Uterus (tissue), 4 donors: Measurements from ENCODE around the gene ADGRG7. TPM values are rescaled to one million over a fixed set of nuclear protein-coding genes. Genes with fewer than 3 reads are reported as not detected.
A peak's percentile ranks its signal among the peaks of the same experiment; 100 is the strongest.

Source experiments
- DNase-seq, 2 donors: peaks; one replicate each; pipeline ENCODE4 v3.0.0-alpha.2; 2019 to 2020
- H3K27ac ChIP-seq, 2 donors: fragments of 200-600 bp; sonication (generic); 1 replicate in 1 of 2; 2 replicates in 1 of 2; pipeline ENCODE4 v1.5.1; 2016 to 2018
- H3K27me3 ChIP-seq, 2 donors: fragments of 200-600 bp; sonication (generic); one replicate each; pipeline ENCODE4 v1.5.1; 2018 to 2019; ENCODE audit warnings: control low read depth in 1 of 2
- H3K36me3 ChIP-seq, 2 donors: fragments of 200-600 bp; sonication (generic); one replicate each; pipeline ENCODE4 v1.5.1; 2019; ENCODE audit warnings: control low read depth in 1 of 2
- H3K4me1 ChIP-seq, 2 donors: fragments of 200-600 bp; sonication (generic); one replicate each; pipeline ENCODE4 v1.5.1; 2018 to 2019; ENCODE audit warnings: control low read depth in 1 of 2
- H3K4me3 ChIP-seq, 2 donors: fragments of 200-600 bp; sonication (generic); 1 replicate in 1 of 2; 2 replicates in 1 of 2; pipeline ENCODE4 v1.5.1; 2018 to 2019; ENCODE audit warnings: mild to moderate bottlenecking in 1 of 2
- H3K9me3 ChIP-seq, 2 donors: fragments of 200-600 bp; sonication (generic); one replicate each; pipeline ENCODE4 v1.5.1; 2019; ENCODE audit warnings: control low read depth in 1 of 2
- POLR2A ChIP-seq, 2 donors: fragments of 450-650 bp; IDR thresholded peaks; one replicate each; pipeline ENCODE4 v1.6.1; 2016; ENCODE audit warnings: antibody characterized with exemption in 2 of 2, mild to moderate bottlenecking in 1 of 2, moderate library complexity in 1 of 2
- intact Hi-C: fragments of 100-400 bp; cut with DNase I; formaldehyde crosslinking; loops from one replicate; pipeline ENCODE4 v1.15.1; 2023; ENCODE audit warnings: low total_unique reads
- total RNA-seq, 4 donors: library from RNA; depleted of rRNA in 3 of 4; stranded (reverse); fragments of >200 nt in 3 of 4; gene quantifications; one replicate each; pipeline versions ENCODE4 v1.1.0 to v1.2.4, GENCODE V29; 2014 to 2023
- TF ChIP-seq, protein P1 (sequence below), 4 experiments: fragments of 200-600 bp in 2 of 4; fragments of 450-650 bp in 2 of 4; sonication (generic) in 2 of 4; IDR thresholded peaks; one replicate each; pipeline ENCODE4 v1.5.1; 2016 to 2019; ENCODE audit warnings: antibody characterized with exemption in 4 of 4, mild to moderate bottlenecking in 2 of 4, moderate library complexity in 1 of 4
- donor health status: DM: yes; HTN: yes; CAD: no.

ADGRG7 gene
- total RNA-seq, 4 donors from 2014 or later: 0.21 to 0.70 TPM; not detected in 2

- TF ChIP-seq, protein P1, sequence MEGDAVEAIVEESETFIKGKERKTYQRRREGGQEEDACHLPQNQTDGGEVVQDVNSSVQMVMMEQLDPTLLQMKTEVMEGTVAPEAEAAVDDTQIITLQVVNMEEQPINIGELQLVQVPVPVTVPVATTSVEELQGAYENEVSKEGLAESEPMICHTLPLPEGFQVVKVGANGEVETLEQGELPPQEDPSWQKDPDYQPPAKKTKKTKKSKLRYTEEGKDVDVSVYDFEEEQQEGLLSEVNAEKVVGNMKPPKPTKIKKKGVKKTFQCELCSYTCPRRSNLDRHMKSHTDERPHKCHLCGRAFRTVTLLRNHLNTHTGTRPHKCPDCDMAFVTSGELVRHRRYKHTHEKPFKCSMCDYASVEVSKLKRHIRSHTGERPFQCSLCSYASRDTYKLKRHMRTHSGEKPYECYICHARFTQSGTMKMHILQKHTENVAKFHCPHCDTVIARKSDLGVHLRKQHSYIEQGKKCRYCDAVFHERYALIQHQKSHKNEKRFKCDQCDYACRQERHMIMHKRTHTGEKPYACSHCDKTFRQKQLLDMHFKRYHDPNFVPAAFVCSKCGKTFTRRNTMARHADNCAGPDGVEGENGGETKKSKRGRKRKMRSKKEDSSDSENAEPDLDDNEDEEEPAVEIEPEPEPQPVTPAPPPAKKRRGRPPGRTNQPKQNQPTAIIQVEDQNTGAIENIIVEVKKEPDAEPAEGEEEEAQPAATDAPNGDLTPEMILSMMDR (IDR thresholded peaks at IDR 0.05): no peak
- no peak for TF ChIP-seq POLR2A (IDR thresholded peaks at IDR 0.05)
- no peak overlapping the region for H3K27ac ChIP-seq
- no peaks in the 10 kb centered on the region for H3K4me1 ChIP-seq
- intact Hi-C loops: no loop called here
- no peak for DNase-seq
- no peaks in the 10 kb centered on the region for H3K9me3 ChIP-seq
- no peak overlapping the region for H3K4me3 ChIP-seq
- H3K27me3 ChIP-seq: no peaks in the 10 kb centered on the region
- H3K36me3 ChIP-seq: no peaks in the 10 kb centered on the region
Observed at GRCh38 chr3:100605358-100605757, 4.0 kb upstream of the ADGRG7 start.

DNA sequence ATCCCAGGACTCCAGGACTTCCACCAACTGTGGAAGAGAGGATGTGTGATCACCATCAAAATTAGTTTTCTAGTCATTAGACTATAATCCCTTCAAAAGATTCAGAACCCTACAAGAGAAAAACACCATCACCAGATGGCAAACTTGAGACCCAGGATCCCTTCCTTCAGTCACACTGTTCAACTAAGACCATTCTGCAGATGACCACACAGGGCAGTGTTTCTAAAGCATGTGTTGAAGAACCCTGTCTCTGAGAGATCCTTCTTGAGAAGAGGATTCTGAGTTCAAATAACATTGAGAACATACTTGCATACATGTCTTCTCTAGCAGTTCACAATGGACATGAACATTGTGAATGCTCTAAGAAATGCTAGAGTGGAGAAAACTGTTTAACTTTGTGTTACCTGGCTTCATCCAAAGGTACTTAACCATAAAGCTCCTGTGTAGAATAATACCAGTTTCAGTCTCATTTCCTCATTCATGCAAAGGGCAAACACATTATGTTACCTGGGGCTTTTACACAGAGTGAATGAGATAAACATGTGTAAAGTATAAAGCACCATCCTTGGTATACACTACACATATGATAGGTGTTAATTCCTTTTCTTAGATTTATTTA is 2.4 kb upstream of the ADGRG7 start:
- intact Hi-C loops: no loop called here
- H3K27me3 ChIP-seq: no peaks in the 10 kb centered on the region

GRCh38 chr3:100609963-100610362 is 562 bp downstream of the ADGRG7 start:
- no peaks in the 10 kb centered on the region for H3K36me3 ChIP-seq
- no peak for TF ChIP-seq POLR2A (IDR thresholded peaks at IDR 0.05)
- TF ChIP-seq, protein P1 (IDR thresholded peaks at IDR 0.05): no peak

More for the DNA sequence above, 2.4 kb upstream of the ADGRG7 start:
- H3K36me3 ChIP-seq: no peaks in the 10 kb centered on the region
- no peak overlapping the region for H3K27ac ChIP-seq
- DNase-seq: no peak
- TF ChIP-seq POLR2A (IDR thresholded peaks at IDR 0.05): no peak
- H3K4me1 ChIP-seq: no peaks in the 10 kb centered on the region
- H3K4me3 ChIP-seq: no peak overlapping the region
- H3K9me3 ChIP-seq: no peaks in the 10 kb centered on the region

GRCh38 chr3:100611221-100611620 is 1.8 kb downstream of the ADGRG7 start:
- no peaks in the 10 kb centered on the region for H3K36me3 ChIP-seq
- no peak for TF ChIP-seq POLR2A (IDR thresholded peaks at IDR 0.05)
- TF ChIP-seq, protein P1 (IDR thresholded peaks at IDR 0.05): no peak
- no peaks in the 10 kb centered on the region for H3K27me3 ChIP-seq
- intact Hi-C loops: no loop called here
- DNase-seq: no peak
- no peaks in the 10 kb centered on the region for H3K9me3 ChIP-seq
- H3K4me3 ChIP-seq: no peak overlapping the region
- no peak overlapping the region for H3K27ac ChIP-seq
- H3K4me1 ChIP-seq: no peaks in the 10 kb centered on the region

More at GRCh38 chr3:100609963-100610362, 562 bp downstream of the ADGRG7 start:
- intact Hi-C loops: no loop called here
- Histone ChIP-seq H3K4me1 (no peaks in the 10 kb centered on the region), H3K4me3 (no peak overlapping the region), H3K9me3 (no peaks in the 10 kb centered on the region), H3K27ac (peak overlapping the region in 1 of 2 donors; percentile 20), H3K27me3 (no peaks in the 10 kb centered on the region)
- DNase-seq: no peak

DNA sequence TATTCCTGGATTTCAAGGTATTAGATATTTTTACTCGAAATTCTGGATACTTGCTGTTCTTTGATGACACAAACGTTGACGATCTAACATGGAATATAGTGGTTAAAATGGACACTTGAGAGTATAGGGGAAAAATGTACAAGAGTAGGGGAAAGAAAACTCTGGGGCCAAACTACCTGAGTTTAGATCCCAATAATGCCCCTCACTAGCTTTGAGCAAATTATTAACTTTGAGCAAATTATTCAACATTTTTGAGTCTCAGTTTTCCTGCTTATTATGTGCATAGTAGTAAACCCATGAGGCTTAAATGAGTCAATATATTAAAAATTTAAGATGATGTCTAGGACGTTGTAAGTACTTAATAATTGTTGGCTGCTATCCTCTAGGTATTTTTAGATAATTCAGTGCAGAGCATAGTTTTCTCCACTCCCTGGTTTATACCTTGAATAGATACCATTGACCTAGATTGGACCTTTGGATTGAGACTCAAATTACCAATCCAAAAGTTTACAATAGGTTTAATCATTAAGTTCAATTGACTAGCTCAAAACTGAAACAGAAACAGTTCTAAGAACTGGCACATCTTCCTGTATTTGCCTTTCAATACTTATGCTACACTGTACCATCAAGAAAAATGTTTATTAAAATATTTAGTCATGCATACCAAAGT is 4.5 kb downstream of the ADGRG7 start:
- no peak for DNase-seq
- Histone ChIP-seq H3K9me3 (no peaks in the 10 kb centered on the region), H3K4me1 (no peaks in the 10 kb centered on the region), H3K27me3 (no peaks in the 10 kb centered on the region), H3K4me3 (no peak overlapping the region), H3K36me3 (no peaks in the 10 kb centered on the region), H3K27ac (no peak overlapping the region)
- TF ChIP-seq POLR2A (IDR thresholded peaks at IDR 0.05): no peak
- TF ChIP-seq, protein P1 (IDR thresholded peaks at IDR 0.05): no peak
- intact Hi-C loops: no loop called here
